ENCODE results near the gene ILKAP. TPM values are rescaled to one million over a fixed set of nuclear protein-coding genes. Genes with fewer than 3 reads are reported as not detected.
"Not testable (repeated sequence)": the region's sequence is repeated elsewhere in the genome, so short reads cannot be mapped to it uniquely, and the experiment has no call there.

ILKAP gene
- total RNA-seq, 1 experiment from 2014 or later, result 27.5 TPM

DNA sequence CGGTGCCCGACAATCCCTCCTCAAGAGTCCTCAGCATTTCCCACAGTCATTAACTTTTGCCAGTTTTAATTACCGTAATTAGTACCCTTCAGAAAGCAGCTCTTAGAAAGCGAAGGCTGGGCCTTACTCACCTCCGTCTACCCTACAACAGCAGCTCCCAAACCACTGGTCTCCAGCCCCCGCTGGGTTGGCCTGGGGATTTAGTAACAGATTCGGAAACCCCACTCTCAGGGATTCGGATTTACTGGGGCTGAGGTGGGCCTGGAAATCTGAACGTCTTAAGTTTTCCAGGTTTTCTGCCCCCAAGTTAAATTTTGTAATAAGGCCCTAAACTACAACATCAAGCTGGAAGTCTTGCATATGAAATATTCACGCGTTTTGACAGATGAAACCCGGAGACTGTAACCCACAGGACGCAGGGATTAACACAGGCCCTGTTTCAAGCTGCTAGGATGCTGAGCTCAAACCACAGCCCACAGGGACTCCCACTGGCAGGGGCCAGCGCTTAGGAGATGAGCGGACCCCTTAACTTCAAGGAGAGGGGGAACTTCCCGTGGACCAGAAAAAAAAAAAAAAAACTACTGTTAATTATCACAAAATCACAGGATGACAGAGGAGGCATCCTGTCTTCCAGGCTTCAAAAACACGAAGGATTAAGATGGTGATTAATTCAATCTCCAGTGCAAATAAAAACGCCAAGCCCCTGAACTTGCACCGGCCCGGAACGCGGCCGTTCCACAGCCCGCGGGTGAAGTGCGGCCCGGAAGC, 985 bp downstream of the ILKAP start:
- peak; percentile 20 for DNase-seq (ENCODE audit: low spot score)

DNA sequence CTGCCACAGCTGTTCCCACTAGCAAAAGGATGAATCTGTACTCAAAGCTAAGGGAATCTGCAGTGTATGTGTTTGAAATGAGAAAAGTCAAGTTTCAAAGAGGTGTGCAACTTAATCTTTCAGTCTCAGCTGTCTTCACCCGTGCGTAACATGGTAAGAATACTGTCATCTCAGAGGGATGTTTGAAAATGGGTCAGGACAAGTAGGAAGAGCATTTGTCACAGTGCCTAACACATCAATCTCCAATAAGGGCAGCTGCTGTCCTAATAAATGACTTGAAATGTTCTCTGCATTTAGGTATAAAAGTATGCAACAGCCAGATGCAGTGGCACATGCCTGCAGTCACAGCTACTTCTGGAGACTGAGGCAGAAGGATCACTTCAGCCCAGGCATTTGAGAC, 13.1 kb downstream of the ILKAP start:
- DNase-seq (ENCODE audit: low spot score), result no peak

GRCh38 chr2:238187618-238188548, 15.6 kb downstream of the ILKAP start:
- DNase-seq (ENCODE audit: low spot score), result no peak

DNA sequence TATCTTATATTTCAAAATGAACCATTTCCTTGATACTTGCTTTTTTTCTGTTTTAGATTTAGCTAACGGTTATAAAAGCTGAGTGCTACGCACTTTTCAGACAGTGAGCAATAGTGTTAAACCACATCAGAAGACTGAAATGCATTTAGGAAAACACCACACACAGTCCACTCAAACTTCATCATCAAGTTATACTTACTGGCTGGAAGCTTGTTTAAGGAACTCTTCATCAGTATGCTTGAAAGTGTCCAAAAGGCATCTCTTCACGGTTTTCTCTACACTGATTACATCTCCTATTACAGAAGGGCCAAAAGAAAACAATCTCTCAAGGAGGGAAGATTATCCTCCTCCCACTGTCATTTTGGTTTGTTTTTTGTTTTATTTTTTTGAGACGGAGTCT, 19.7 kb downstream of the ILKAP start:
- DNase-seq (ENCODE audit: low spot score), result no peak

DNA sequence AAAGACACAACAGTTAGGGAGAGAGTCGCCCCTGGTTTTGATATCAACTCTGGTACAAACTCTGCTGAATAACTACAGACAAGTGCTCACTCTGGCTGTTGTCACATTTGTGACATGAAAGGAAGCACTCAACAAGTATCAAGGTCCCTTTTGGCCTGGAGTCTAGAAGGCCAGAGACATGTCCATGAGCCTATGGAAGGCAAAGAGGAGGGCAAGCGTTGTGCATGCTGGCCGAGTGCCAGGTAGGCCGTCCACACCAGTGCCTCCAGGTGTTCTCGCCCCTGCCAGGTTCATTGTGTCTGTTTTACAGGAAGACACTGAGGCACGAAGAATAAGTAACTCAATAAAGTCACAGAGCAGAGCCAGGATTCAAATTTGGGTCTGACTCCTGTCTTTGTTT, 21.1 kb downstream of the ILKAP start:
- DNase-seq (ENCODE audit: low spot score), result no peak

DNA sequence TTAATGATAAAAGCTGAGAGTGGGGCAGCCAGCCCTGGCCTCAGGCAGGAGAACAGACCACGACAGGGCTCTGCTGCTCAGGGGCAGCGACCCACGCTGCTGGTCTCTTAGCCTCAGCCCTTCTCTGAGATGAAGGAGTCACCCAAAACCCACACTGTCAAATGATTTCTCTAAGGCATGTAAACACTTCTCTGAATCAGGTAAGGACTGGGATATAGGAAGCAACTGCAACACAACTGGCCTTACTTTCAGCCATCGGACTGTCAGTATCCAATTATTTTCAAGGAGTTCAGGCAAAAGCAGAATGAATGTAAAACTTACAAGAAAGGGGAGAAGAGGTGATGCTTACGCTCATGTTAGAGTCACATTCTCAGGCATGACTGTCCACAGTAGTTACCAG, 22.9 kb downstream of the ILKAP start:
- DNase-seq (ENCODE audit: low spot score), result no peak

GRCh38 chr2:238176613-238177012, 26.9 kb downstream of the ILKAP start:
- no peak for DNase-seq (ENCODE audit: low spot score)

GRCh38 chr2:238174701-238175100, 28.8 kb downstream of the ILKAP start:
- no peak for DNase-seq (ENCODE audit: low spot score)

- no peak for DNase-seq (ENCODE audit: low spot score)
Observed at GRCh38 chr2:238174291-238174690, 29.2 kb downstream of the ILKAP start.

DNA sequence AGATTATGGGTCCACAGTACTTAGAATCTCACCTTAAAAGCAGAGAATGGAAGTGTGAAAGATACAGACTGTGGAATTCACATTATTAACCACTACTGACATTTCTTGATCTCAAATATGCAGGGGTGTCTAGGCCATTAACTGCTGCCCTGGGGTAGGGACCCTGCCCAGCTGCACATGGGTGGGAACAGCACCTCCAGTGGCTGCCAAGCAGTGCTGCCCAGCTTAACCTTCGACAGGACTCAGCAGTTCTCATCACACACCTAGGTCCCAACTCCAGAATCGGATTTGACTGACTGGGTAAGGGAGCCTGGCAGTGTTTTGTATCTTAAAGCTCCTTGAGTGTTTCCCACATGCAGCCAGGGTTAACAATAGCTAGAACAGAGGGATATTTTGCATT, 29.8 kb downstream of the ILKAP start:
- no peak for DNase-seq (ENCODE audit: low spot score)

DNA sequence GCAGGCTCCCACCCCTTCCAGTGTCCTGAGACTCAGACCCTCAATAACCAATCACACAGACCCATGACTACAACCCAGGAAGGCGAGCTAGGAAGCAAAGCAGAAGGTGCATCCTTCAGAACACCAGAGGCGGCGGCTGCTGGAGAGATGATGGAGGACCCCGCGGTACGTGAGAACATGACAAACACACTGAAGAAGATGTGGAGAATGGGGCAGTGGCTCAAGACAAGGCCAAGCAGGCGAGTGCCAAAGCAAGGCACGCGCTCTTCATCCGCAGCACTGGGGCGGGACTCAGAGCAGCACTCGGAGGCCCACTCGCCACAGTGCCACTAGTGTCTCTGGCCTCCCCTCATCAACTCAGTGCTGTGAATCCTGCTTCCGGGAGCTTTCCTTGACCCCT, 31.1 kb downstream of the ILKAP start:
- no peak for DNase-seq (ENCODE audit: low spot score)

DNA sequence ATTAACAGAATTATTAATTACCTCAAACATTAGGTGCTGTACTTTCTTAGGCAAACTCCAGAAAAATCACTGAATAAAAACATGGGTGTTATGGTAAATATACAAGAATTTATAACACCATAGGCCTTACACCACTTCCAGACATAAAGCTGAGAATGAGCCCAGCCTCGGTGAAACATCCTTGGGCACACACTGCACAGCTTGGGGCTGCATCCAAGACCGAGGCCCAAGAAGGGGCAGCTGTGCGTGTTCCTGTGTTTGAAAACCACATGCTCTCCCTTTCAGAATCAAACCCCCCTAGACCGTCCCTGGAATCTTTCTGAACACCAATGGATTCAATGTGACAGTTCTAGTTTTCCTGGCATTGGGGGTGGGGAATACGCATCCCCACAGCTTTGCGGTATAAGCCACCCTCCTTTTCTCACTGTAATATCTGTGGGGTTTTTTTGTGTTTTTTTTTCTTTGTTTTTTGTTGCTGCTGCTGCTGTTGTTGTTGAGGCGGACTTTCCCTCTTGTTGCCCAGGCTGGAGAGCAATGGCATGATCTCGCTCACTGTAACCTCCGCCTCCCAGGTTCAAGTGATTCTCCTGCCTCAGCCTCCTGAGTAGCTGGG, 31.8 kb downstream of the ILKAP start:
- no peak for DNase-seq (ENCODE audit: low spot score)

DNA sequence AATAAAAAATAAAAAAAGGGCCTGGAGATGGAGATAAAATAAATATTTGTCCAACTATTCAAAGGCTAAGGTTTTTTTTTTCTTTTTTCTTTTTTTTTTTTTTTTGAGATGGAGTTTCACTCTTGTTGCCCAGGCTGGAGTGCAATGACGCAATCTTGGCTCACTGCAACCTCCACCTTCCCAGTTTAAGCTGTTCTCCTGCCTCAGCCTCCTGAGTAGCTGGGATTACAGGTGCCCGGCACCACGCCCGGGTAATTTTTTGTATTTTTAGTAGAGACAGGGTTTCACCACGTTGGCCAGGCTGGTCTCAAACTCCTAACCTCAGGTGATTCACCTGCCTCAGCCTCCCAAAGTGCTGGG, 32.4 kb downstream of the ILKAP start:
- DNase-seq (ENCODE audit: low spot score), result not testable (repeated sequence)

DNA sequence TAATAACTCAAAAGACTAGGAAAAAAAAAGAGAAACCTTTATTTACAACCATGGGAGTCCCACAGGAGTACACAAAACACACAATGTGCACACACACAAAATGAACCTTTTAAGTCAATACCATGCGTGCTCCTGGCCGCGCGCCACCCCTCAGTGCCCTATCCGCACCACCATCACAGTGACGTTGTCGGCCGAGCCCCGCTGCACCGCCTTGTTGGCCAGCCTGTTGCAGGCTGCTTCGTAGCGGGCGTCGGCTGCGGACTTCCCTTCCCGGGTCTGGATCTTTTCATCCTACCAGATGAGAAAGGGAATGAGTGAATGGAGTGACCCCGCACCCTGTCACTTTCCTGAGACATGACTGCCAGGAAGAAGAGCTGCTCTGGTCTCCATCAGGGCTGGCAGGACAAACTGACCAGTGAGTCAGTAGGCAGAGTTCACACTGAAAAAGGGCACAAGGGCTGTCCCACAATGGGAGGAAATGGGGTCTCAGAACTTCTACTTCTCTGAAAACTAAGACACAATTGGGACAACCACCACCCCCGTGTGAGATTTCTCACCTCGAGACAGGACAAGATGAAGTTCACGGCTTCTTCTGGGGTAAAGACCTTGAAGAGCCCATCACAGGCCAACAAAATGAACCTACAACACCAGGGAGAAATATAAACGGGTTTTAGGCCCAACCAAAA, 33.0 kb downstream of the ILKAP start:
- DNase-seq (ENCODE audit: low spot score), result no peak

DNA sequence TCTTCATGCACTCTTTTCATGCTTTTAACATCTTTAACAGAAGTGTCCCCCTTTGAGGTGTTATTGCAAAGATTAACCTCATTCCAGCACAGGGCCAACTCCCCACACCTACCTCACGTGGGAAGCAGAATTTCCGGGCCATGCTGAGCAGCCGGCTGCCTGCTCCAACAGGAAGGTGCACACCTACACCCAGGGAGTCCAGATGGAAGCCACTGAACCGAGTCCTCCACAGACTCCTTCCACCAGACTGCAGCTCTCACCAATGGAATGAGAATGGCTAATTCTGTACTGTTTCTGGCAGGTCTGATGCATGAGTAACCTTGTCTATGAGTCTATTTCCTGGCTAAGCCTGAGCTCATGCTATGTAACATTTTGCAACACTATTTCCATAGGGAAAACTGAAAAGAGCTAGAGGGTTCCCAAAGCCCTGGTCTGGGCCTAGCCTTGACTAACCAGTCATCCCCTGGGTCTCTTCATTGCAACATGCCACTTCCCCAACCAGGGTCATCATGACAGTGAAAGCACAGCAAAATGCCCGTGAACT, 33.7 kb downstream of the ILKAP start:
- DNase-seq (ENCODE audit: low spot score), result no peak

DNA sequence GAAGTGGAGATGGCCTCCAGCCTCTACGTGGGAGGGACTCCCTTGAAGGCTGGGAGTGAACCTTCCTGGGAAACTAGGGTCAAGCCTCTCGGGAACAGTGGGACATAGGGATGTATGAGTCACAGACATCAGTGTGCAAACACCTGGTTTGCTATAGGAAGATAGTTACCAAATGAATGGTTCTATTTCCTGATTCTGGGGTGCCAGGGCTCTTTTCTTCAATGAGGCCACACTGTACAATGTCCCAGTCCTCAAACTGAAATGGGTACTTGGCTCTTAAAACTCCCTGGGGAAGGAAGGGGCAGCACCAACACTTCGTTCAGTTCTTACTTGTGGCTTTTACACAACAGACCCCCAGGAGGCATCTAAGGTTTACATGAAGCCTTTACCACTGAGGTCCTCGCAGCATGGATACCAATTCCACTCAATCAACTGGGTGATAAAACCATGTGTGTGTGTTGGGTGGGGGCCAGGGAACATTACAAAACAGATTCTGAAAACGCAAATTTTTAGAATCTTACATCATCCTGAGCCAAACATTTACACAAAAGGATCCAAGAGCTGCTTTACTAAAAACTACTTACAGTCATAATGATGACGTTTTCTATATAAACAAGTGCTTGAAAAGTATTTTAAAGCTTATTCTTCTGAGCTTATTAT, 34.3 kb downstream of the ILKAP start:
- no peak for DNase-seq (ENCODE audit: low spot score)

DNA sequence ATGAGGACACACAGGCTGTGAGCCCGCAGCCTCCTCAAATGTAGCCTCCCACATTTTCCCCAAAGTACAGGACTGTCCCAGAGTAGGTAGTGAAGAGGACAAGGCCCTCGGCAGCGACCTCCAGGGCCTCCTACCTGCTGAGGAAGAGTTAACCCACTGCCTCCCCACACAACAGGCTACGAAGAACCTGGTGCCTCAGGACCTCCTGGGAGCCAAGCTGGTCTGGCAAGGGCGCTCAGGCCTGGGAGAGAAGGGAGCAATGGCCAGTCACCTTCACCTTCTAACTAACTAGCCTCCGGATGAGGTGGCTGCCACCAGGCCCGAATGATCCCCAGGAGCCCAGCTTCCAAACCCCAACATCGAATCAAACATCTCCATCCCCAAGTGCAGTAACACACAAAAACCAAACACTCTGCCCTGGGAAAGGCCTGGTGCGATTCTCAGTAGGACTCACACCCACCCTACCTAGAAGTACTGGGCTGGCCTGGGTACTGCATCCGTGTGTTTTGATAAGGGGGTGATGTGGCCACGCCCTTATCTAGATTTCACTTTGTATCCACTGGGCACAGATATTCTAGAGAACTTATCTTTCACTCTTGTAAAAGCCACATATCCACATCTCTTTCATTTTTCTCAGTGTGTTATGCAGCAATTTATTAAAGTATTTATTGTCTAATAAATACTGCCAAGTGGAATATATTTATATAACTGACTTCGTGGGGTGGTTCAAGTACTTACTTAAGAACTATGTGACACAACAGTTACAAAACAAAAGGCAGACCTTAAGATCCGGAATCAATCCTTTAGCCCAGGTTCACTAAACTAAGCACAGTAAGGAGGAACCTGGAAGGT, 35.1 kb downstream of the ILKAP start:
- no peak for DNase-seq (ENCODE audit: low spot score)

DNA sequence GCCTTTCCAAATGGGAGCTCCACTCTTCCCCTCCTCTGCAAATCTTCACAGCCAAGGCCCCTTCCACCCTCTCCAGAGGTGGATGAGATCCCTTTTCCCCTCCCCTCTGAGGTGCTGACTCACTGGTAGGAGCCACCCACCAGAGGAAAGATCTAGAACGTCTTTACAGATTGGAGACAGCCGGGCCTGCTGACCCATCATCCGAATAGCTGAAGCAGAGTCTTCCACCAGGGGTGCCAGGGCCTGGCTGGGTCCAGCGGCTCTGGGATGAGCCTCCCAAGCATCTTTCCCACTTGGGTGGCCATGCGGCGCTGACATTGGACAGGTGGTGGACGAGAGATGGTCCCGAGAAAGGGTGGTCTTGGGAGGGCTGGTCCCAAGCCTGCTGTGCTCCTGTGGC, 35.7 kb downstream of the ILKAP start:
- DNase-seq (ENCODE audit: low spot score), result no peak

DNA sequence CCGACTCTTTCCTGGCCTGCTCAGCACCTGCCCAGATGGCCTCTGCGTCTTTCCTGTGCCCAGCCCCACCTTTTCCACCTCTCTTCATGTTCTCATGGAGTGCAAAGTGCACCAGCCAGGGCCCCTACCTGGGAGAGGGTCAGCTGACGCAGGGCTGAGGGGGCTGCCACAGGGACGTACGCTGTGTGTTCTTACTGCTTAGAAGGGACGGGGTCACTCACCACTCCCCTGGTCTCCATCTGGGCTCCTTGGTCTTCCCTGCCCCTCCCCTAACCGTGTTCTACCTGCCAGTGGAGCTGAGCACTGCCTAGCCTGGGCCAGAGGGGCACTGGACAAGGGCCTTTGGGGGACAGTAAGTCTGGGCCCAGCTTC, 36.2 kb downstream of the ILKAP start:
- no peak for DNase-seq (ENCODE audit: low spot score)
